Caco-2 (cell line): ENCODE results near the gene ARFGEF2. TPM values are rescaled to one million over a fixed set of nuclear protein-coding genes. Genes with fewer than 3 reads are reported as not detected.
A peak's percentile ranks its signal among the peaks of the same experiment; 100 is the strongest.

ENCODE experiments used
- BruUV-seq: library from RNA; stranded (reverse); fragments of 400-500 nt; replicated peaks from 2 replicates; lab custom pipeline; 2021; lab: Mats Ljungman, UMichigan
- CTCF ChIA-PET: fragments of 300-600 bp; sonication (Branson Sonifier 250); formaldehyde crosslinking; loops from one replicate; lab custom pipeline; 2022; ENCODE audit warnings: antibody characterized with exemption; lab: Charles Lee
- POLR2A ChIA-PET: fragments of 300-600 bp; sonication (Branson Sonifier 250); formaldehyde crosslinking; loops from one replicate; lab custom pipeline; 2022; ENCODE audit warnings: antibody characterized with exemption; lab: Charles Lee
- DNase-seq, 2 experiments: peaks; one replicate each; pipeline versions ENCODE4 v3.0.0 to v3.0.0-alpha.2; 2020 to 2022
- H3K27me3 ChIP-seq: replicated peaks from 2 replicates; pipeline ENCODE4 v1.6.0; 2011; ENCODE audit warnings: low read length; ENCODE audit not compliant: control insufficient read depth, insufficient read depth
- H3K36me3 ChIP-seq: 2 replicates; pipeline ENCODE4 v1.5.1; 2011; ENCODE audit warnings: low read length; ENCODE audit not compliant: control insufficient read depth, insufficient read depth
- H3K4me1 ChIP-seq: fragments of 250-450 bp; sonication (Bioruptor Pico); 2 replicates; pipeline ENCODE4 v1.5.1; 2020; ENCODE audit warnings: mild to moderate bottlenecking
- H3K4me3 ChIP-seq: 2 replicates; pipeline ENCODE4 v1.5.1; 2011; ENCODE audit warnings: low read depth, mild to moderate bottlenecking, control low read depth, low read length
- H3K9me3 ChIP-seq: fragments of 250-450 bp; sonication (Bioruptor Pico); 2 replicates; pipeline ENCODE4 v1.5.1; 2020; ENCODE audit warnings: mild to moderate bottlenecking, moderate library complexity
- H3K27ac Mint-ChIP-seq: one replicate; pipeline ENCODE4 v1.8.0; 2022; ENCODE audit warnings: mixed read lengths; ENCODE audit not compliant: unreplicated experiment
- H3K27me3 Mint-ChIP-seq: one replicate; pipeline ENCODE4 v1.8.0; 2022; ENCODE audit warnings: mixed read lengths; ENCODE audit not compliant: insufficient read depth, unreplicated experiment
- H3K36me3 Mint-ChIP-seq: one replicate; pipeline ENCODE4 v1.8.0; 2022; ENCODE audit warnings: mild to moderate bottlenecking, mixed read lengths; ENCODE audit not compliant: insufficient read depth, unreplicated experiment
- H3K4me1 Mint-ChIP-seq: one replicate; pipeline ENCODE4 v1.8.0; 2022; ENCODE audit warnings: low read depth, mixed read lengths; ENCODE audit not compliant: unreplicated experiment
- H3K4me3 Mint-ChIP-seq: one replicate; pipeline ENCODE4 v1.8.0; 2022; ENCODE audit warnings: mild to moderate bottlenecking, moderate library complexity, mixed read lengths; ENCODE audit not compliant: unreplicated experiment
- H3K9me3 Mint-ChIP-seq: one replicate; pipeline ENCODE4 v1.8.0; 2022; ENCODE audit warnings: mixed read lengths; ENCODE audit not compliant: unreplicated experiment
- intact Hi-C: fragments of 100-400 bp; cut with micrococcal nuclease; formaldehyde crosslinking; loops from one replicate; pipeline ENCODE4 v1.10.0; 2022; ENCODE audit not compliant: unreplicated experiment
- total RNA-seq: library from RNA; stranded (reverse); gene quantifications from 2 replicates; pipeline ENCODE4 v1.2.3, GENCODE V29; 2022
- TF ChIP-seq, protein P1 (sequence below), 2 experiments: fragments of 200-600 bp in 1 of 2; IDR thresholded peaks; 1 replicate in 1 of 2; 2 replicates in 1 of 2; pipeline versions ENCODE4 v1.5.1 to v1.8.0; 2011 to 2022; ENCODE audit warnings: antibody characterized with exemption in 1 of 2, control low read depth in 1 of 2, inconsistent platforms in 1 of 2, low read depth in 1 of 2, low read length in 1 of 2, mild to moderate bottlenecking in 1 of 2, moderate library complexity in 1 of 2; ENCODE audit not compliant: insufficient read depth in 1 of 2, severe bottlenecking in 1 of 2, unreplicated experiment in 1 of 2

ARFGEF2 gene
- total RNA-seq, 1 experiment from 2014 or later: 78.8 TPM

DNA sequence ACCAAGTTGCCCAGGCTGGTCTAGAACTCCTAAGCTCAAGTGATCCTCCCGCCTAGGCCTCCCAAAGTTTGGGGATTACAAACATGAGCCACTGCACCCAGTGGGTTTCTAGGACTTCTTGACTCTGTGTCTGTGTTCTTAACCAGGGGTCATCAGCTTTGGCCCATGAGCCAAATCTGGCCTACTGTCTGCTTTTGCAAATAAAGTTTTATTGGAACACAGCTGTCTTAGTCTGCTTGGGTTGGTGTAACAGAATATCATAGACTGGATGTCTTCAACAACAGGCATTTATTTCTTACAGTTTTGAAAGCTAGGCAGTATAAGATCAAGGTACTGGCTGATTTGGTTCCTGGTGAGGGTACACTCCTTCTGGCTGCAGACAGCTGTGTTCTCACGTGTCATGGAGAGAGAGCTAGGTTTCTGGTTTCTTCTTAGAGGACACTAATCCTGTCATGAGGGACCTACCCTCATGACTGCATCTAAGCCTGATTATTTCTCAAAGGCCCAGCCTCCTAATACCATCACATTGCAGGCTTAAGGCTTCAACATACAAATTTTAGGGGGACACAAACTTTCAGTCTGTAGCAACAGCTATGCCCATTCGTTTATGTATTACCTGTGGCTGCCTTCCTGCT lies 23.3 kb downstream of the ARFGEF2 start:
- ChIA-PET CTCF (no interaction called here), POLR2A (no interaction called here)
- H3K27ac Mint-ChIP-seq: peak overlapping the region; percentile 59

GRCh38 chr20:48945840-48946514 lies 24.5 kb downstream of the ARFGEF2 start:
- ChIA-PET POLR2A (no interaction called here), CTCF (interaction anchor here (1.2 kb wide), 1 partner anchor 288 kb away, joined by 4 read pairs; no protein-coding TSS in a partner anchor)
- Mint-ChIP-seq H3K4me1 (peaks cover 17% of the 10 kb centered on the region), H3K36me3 (peaks cover 70% of the 10 kb centered on the region), H3K27ac (peak overlapping the region; percentile 59), H3K4me3 (no peak overlapping the region), H3K27me3 (no peaks in the 10 kb centered on the region), H3K9me3 (no peaks in the 10 kb centered on the region)
- TF ChIP-seq, protein P1, sequence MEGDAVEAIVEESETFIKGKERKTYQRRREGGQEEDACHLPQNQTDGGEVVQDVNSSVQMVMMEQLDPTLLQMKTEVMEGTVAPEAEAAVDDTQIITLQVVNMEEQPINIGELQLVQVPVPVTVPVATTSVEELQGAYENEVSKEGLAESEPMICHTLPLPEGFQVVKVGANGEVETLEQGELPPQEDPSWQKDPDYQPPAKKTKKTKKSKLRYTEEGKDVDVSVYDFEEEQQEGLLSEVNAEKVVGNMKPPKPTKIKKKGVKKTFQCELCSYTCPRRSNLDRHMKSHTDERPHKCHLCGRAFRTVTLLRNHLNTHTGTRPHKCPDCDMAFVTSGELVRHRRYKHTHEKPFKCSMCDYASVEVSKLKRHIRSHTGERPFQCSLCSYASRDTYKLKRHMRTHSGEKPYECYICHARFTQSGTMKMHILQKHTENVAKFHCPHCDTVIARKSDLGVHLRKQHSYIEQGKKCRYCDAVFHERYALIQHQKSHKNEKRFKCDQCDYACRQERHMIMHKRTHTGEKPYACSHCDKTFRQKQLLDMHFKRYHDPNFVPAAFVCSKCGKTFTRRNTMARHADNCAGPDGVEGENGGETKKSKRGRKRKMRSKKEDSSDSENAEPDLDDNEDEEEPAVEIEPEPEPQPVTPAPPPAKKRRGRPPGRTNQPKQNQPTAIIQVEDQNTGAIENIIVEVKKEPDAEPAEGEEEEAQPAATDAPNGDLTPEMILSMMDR (IDR thresholded peaks at IDR 0.05; ENCODE audit: insufficient read depth in 1 of 2, low read depth in 1 of 2, low read length in 1 of 2, severe bottlenecking in 1 of 2, unreplicated experiment in 1 of 2): no peak
- Histone ChIP-seq H3K27me3 (no peaks in the 10 kb centered on the region), H3K36me3 (peaks cover 8% of the 10 kb centered on the region; the same call in 1 of the 2 replicates), H3K9me3 (no peaks in the 10 kb centered on the region), H3K4me1 (peaks cover 12% of the 10 kb centered on the region), H3K4me3 (no peak overlapping the region)
- intact Hi-C loops: loop anchor here (2.0 kb wide), 1 partner anchor 23 kb away; no protein-coding TSS in a partner anchor
- DNase-seq: peak; percentile 86 to 90
- no TSS peak for BruUV-seq

More for the DNA sequence above, 23.3 kb downstream of the ARFGEF2 start:
- peaks cover 60% of the 10 kb centered on the region for H3K36me3 Mint-ChIP-seq
- intact Hi-C loops: loop anchor here (2.0 kb wide), 1 partner anchor 22 kb away; no protein-coding TSS in a partner anchor
- H3K4me1 Mint-ChIP-seq: peaks cover 17% of the 10 kb centered on the region
- H3K4me3 Mint-ChIP-seq: no peak overlapping the region
- peaks cover 12% of the 10 kb centered on the region for H3K4me1 ChIP-seq
- no peaks in the 10 kb centered on the region for H3K27me3 Mint-ChIP-seq
- H3K4me3 ChIP-seq: no peak overlapping the region
- peaks cover 8% of the 10 kb centered on the region; the same call in 1 of the 2 replicates for H3K36me3 ChIP-seq
- no peaks in the 10 kb centered on the region for H3K27me3 ChIP-seq
- H3K9me3 Mint-ChIP-seq: no peaks in the 10 kb centered on the region
- TF ChIP-seq, protein P1 (IDR thresholded peaks at IDR 0.05; ENCODE audit: insufficient read depth in 1 of 2, low read depth in 1 of 2, low read length in 1 of 2, severe bottlenecking in 1 of 2, unreplicated experiment in 1 of 2): no peak
- DNase-seq: no peak
- no TSS peak for BruUV-seq
- no peaks in the 10 kb centered on the region for H3K9me3 ChIP-seq

DNA sequence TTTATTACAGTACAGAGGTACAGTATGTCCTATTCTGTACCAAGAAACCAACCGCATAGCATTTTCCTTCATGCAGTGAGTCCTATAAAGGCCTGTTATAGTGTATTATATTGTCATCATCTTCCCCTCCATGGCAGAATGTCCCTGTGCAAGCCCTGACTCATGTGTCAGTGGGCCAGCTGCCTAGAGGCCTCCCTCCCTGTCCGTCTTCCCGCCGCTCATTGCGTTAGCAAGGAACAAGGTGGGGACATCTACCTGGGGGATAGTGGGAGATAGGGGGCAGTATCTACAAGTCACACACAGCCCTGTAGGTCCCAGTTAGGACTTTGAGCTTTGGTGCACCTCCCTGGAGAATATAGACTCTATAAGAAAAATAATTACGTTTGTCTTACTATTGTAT lies 27.1 kb downstream of the ARFGEF2 start:
- H3K4me3 Mint-ChIP-seq: no peak overlapping the region

More for the DNA sequence above, 27.1 kb downstream of the ARFGEF2 start:
- BruUV-seq: no TSS peak
- H3K4me1 Mint-ChIP-seq: peaks cover 17% of the 10 kb centered on the region
- no peak overlapping the region for H3K27ac Mint-ChIP-seq
- POLR2A ChIA-PET: no interaction called here
- peaks cover 5% of the 10 kb centered on the region; the same call in 1 of the 2 replicates for H3K36me3 ChIP-seq
- H3K4me1 ChIP-seq: peaks cover 12% of the 10 kb centered on the region
- intact Hi-C loops: no loop called here
- no peak overlapping the region for H3K4me3 ChIP-seq
- H3K27me3 ChIP-seq: no peaks in the 10 kb centered on the region
- CTCF ChIA-PET: interaction anchor here (0.6 to 1.6 kb wide), 2 partner anchors 85 to 291 kb away, joined by 6 read pairs; no protein-coding TSS in a partner anchor
- TF ChIP-seq, protein P1 (IDR thresholded peaks at IDR 0.05; ENCODE audit: insufficient read depth in 1 of 2, low read depth in 1 of 2, low read length in 1 of 2, severe bottlenecking in 1 of 2, unreplicated experiment in 1 of 2): no peak
- no peaks in the 10 kb centered on the region for H3K27me3 Mint-ChIP-seq
- no peaks in the 10 kb centered on the region for H3K9me3 Mint-ChIP-seq
- H3K9me3 ChIP-seq: no peaks in the 10 kb centered on the region
- no peak for DNase-seq
- H3K36me3 Mint-ChIP-seq: peaks cover 76% of the 10 kb centered on the region
